22Rv1 (cell line): ENCODE data around the gene SMAD4.

Source experiments
- H3K27ac ChIP-seq: fragments of 450-650 bp; 2 replicates; pipeline ENCODE4 v1.5.1; 2017
- CTCF ChIP-seq: fragments of 450-650 bp; IDR thresholded peaks from 2 replicates; pipeline ENCODE4 v1.5.1; 2017; ENCODE audit warnings: mild to moderate bottlenecking
- ZFX ChIP-seq: fragments of 450-650 bp; IDR thresholded peaks from 2 replicates; pipeline ENCODE4 v1.6.1; 2017; ENCODE audit warnings: antibody characterized with exemption, borderline replicate concordance

The SMAD4 gene

DNA sequence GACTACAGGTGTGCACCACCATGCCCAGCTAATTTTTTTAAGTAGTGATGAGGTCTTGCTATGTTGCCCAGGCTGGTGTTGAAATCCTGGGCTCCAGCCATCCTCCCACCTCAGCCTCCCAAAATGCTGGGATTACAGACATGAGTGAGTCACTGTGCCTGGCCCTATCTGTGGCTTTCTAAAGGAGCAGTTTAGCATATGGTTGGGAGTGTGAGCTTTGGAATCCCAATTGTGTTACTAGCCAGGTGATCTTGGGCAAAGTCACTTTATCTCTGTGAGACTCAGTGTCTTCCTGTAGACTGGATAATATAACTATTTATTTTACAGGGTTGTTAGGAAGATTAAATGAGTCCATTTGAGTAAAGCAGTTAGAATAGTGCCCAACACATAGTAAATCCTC, 19.8 kb upstream of the SMAD4 start:
- no peak for TF ChIP-seq ZFX
- TF ChIP-seq CTCF: no peak
- no peak overlapping the region for H3K27ac ChIP-seq

DNA sequence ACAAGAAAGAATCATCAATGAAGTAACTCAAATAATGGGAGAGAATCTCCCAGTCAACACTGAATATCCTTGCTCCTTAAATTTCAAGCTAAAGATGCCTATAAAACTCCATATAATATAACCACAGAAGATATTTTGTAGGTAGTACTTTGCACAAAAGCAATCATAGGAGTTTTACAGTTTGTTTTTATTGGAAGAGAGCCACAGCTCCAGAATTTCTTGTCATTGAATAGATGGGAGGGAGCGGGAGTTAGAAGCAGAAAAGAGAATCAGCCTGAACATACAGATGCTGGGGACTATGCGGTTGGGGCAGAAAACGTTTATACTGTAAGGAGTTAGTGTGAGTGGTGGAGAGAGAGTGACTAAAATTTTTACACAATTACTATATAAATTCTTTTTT, 18.3 kb upstream of the SMAD4 start:
- no peak for TF ChIP-seq CTCF
- TF ChIP-seq ZFX: no peak
- H3K27ac ChIP-seq: no peak overlapping the region

- no peak for TF ChIP-seq ZFX
- TF ChIP-seq CTCF: no peak
- no peak overlapping the region for H3K27ac ChIP-seq
Observed at GRCh38 chr18:51012441-51012840, 17.6 kb upstream of the SMAD4 start.

GRCh38 chr18:51013259-51013658, 16.8 kb upstream of the SMAD4 start:
- TF ChIP-seq CTCF (no peak), ZFX (no peak)

GRCh38 chr18:51017140-51017879, 12.7 kb upstream of the SMAD4 start:
- no peak overlapping the region for H3K27ac ChIP-seq
- TF ChIP-seq CTCF (no peak), ZFX (no peak)

More at GRCh38 chr18:51013259-51013658, 16.8 kb upstream of the SMAD4 start:
- no peak overlapping the region for H3K27ac ChIP-seq

- no peak overlapping the region for H3K27ac ChIP-seq
- no peak for TF ChIP-seq CTCF
Observed at GRCh38 chr18:51020536-51020935, 9.5 kb upstream of the SMAD4 start.

DNA sequence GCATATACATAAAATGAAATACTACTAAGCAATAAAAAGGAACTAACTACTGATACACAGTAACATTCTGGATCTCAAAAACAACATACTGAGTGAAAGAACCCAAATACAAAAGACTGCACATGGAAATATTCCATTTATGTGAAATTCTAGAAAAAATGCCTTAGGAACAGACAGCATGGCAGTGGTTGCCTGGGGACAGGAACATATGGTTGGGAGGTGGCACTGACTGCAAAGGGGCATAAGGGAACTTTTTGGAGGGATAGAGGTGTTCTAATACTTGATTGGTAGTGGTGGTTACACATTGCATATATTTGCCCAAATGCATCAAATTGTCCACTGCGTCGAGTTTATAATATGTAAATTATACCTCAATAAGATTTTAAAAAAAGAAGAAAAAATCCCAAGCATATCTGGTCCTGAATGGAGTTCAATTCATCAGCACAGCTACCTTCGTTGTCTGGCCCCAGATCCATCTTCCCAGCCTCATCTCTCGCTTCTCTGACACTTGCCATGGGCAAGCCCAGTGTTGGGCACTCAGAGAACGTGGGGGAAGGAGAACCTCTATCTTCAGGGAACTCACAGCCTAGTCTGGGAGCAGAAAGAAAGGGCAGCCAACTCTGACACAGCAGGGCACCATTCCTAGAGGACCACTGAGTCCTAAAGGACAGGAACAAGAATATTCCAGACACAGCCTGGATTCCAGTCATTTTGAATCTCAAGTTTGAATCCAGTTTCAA, 8.6 kb upstream of the SMAD4 start:
- H3K27ac ChIP-seq: no peak overlapping the region

More for the DNA sequence above, 8.6 kb upstream of the SMAD4 start:
- no peak for TF ChIP-seq CTCF
- TF ChIP-seq ZFX: no peak
